ENCODE results near the gene P2RY2.

DNA sequence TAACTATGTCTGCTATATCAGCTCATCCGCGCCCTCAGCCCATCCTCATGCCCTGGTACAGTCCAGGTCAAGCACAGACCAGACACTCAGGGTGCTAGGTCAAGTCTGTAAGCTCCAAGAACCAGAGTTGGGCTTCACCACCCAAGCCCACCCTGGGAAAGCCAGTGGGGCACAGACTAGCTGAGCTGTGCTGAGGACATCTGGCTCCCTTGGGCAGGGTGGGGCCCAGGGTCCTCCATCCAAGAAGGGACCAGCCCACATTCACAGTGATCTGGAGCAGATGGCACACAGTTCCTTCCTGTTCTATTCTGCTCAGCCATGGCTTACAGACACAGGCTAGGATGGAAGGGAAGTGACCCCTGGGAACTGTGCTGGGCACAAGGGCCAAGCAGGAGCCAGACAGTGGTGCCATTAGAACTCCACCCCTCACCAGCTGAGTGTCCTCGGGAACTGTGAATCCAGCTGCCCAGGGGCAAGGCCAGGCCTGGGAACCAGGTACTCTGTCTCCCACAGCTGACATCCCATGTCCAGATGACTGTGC, 63.2 kb downstream of the P2RY2 start:
- TF ChIP-seq CTCF (IDR thresholded peaks at IDR 0.05; ENCODE audit: low read depth, low read length) = no peak
- no peak for TF ChIP-seq EZH2phosphoT487 (IDR thresholded peaks at IDR 0.05; ENCODE audit: low read depth)
